Muscle of leg (tissue), 11 donors: ENCODE measurements around the gene TBC1D22B. TPM values are rescaled to one million over a fixed set of nuclear protein-coding genes. Genes with fewer than 3 reads are reported as not detected.

Source experiments
- DNase-seq: peaks from one replicate; pipeline ENCODE4 v3.0.0; 2013
- H3K27ac ChIP-seq: one replicate; pipeline ENCODE4 v1.5.1; 2013; ENCODE audit warnings: mild to moderate bottlenecking, low read length, control low read depth
- H3K27me3 ChIP-seq: one replicate; pipeline ENCODE4 v1.6.1; 2013; ENCODE audit warnings: low read length; ENCODE audit not compliant: control insufficient read depth, insufficient read depth
- H3K36me3 ChIP-seq: one replicate; pipeline ENCODE4 v1.6.1; 2013; ENCODE audit warnings: low read length; ENCODE audit not compliant: control insufficient read depth, insufficient read depth
- H3K4me1 ChIP-seq: one replicate; pipeline ENCODE4 v1.6.1; 2013; ENCODE audit warnings: low read length; ENCODE audit not compliant: control insufficient read depth, insufficient read depth
- H3K4me3 ChIP-seq: one replicate; pipeline ENCODE4 v1.5.1; 2013; ENCODE audit warnings: low read length, control low read depth
- H3K9me3 ChIP-seq: replicated peaks from 2 replicates; pipeline ENCODE4 v1.6.1; 2013; ENCODE audit warnings: low read depth, low read length; ENCODE audit not compliant: control insufficient read depth
- WGBS: methylation state at CpG from one replicate; pipeline ENCODE4 v1.1.5; 2013; ENCODE audit warnings: missing lambda C conversion rate; ENCODE audit not compliant: insufficient coverage; 5-methylcytosine and 5-hydroxymethylcytosine counted together
- polyA plus RNA-seq, 8 donors: library from polyadenylated mRNA; unstranded; fragments of 120-200 nt; gene quantifications; one replicate each; pipeline versions ENCODE4 v1.2.1 to v1.2.3, GENCODE V29; 2013; ENCODE audit warnings: inconsistent platforms in 1 of 8, low replicate concordance in 1 of 8; ENCODE audit not compliant: insufficient read length in 8 of 8, insufficient read depth in 1 of 8
- total RNA-seq: library from RNA; stranded (reverse); fragments of 120-200 nt; gene quantifications from one replicate; pipeline ENCODE4 v1.2.4, GENCODE V29; 2013

Gene TBC1D22B
- total and polyA plus RNA-seq, 9 donors = 3.9 to 8.3 (median 7.0) TPM

- H3K4me3 ChIP-seq = no peak overlapping the region
- WGBS = 77% methylated on average over 3 of the region's 5 CpGs
- no peaks in the 10 kb centered on the region for H3K9me3 ChIP-seq
- peaks cover 11% of the 10 kb centered on the region for H3K4me1 ChIP-seq
- peaks cover 3% of the 10 kb centered on the region for H3K27me3 ChIP-seq
- no peak for DNase-seq
- H3K27ac ChIP-seq = no peak overlapping the region
- H3K36me3 ChIP-seq = no peaks in the 10 kb centered on the region
Measured at GRCh38 chr6:37254881-37255280, 2.7 kb upstream of the TBC1D22B start.

- WGBS = 6% methylated on average over 4 of the region's 12 CpGs
- Histone ChIP-seq H3K9me3 (no peaks in the 10 kb centered on the region), H3K27ac (no peak overlapping the region), H3K4me1 (peaks cover 11% of the 10 kb centered on the region), H3K36me3 (no peaks in the 10 kb centered on the region), H3K4me3 (peak overlapping the region; percentile 92), H3K27me3 (peaks cover 3% of the 10 kb centered on the region)
- no peak for DNase-seq
Measured at GRCh38 chr6:37256692-37257319, 766 bp upstream of the TBC1D22B start.

GRCh38 chr6:37257320-37257633 lies 295 bp upstream of the TBC1D22B start:
- DNase-seq = no peak
- Histone ChIP-seq H3K9me3 (no peaks in the 10 kb centered on the region), H3K27ac (no peak overlapping the region), H3K4me1 (peaks cover 11% of the 10 kb centered on the region), H3K27me3 (peaks cover 3% of the 10 kb centered on the region), H3K4me3 (peak overlapping the region; percentile 92), H3K36me3 (no peaks in the 10 kb centered on the region)
- 0% methylated on average over 8 of the region's 9 CpGs for WGBS

GRCh38 chr6:37258405-37259105 lies 983 bp downstream of the TBC1D22B start:
- Histone ChIP-seq H3K27ac (peak overlapping the region; percentile 90), H3K36me3 (no peaks in the 10 kb centered on the region), H3K4me1 (peaks cover 11% of the 10 kb centered on the region), H3K27me3 (peaks cover 3% of the 10 kb centered on the region), H3K4me3 (peak overlapping the region; percentile 92), H3K9me3 (no peaks in the 10 kb centered on the region)
- no peak for DNase-seq
- WGBS = 27% methylated on average over 4 of the region's 11 CpGs

GRCh38 chr6:37259191-37259590 lies 1.6 kb downstream of the TBC1D22B start:
- peaks cover 3% of the 10 kb centered on the region for H3K27me3 ChIP-seq
- peaks cover 11% of the 10 kb centered on the region for H3K4me1 ChIP-seq
- no CpG with 5 or more reads among the region's 2 CpGs for WGBS
- no peak overlapping the region for H3K4me3 ChIP-seq
- H3K27ac ChIP-seq = peak overlapping the region; percentile 17
- H3K9me3 ChIP-seq = no peaks in the 10 kb centered on the region
- no peak for DNase-seq
- H3K36me3 ChIP-seq = no peaks in the 10 kb centered on the region

GRCh38 chr6:37260040-37260439 lies 2.5 kb downstream of the TBC1D22B start:
- Histone ChIP-seq H3K9me3 (no peaks in the 10 kb centered on the region), H3K27ac (no peak overlapping the region), H3K4me3 (no peak overlapping the region), H3K36me3 (no peaks in the 10 kb centered on the region), H3K4me1 (peaks cover 11% of the 10 kb centered on the region), H3K27me3 (peaks cover 3% of the 10 kb centered on the region)
- DNase-seq = no peak
- 63% methylated on average over 1 of the region's 2 CpGs for WGBS

- no peaks in the 10 kb centered on the region for H3K9me3 ChIP-seq
- H3K36me3 ChIP-seq = no peaks in the 10 kb centered on the region
- no peak for DNase-seq
- no CpG with 5 or more reads among the region's 1 CpG for WGBS
- H3K27me3 ChIP-seq = no peaks in the 10 kb centered on the region
- H3K4me1 ChIP-seq = peaks cover 11% of the 10 kb centered on the region
- no peak overlapping the region for H3K4me3 ChIP-seq
- H3K27ac ChIP-seq = no peak overlapping the region
Measured at GRCh38 chr6:37260444-37260843, 2.9 kb downstream of the TBC1D22B start.

GRCh38 chr6:37261198-37261597 lies 3.6 kb downstream of the TBC1D22B start:
- no CpG with 5 or more reads among the region's 5 CpGs for WGBS
- Histone ChIP-seq H3K4me3 (no peak overlapping the region), H3K4me1 (peaks cover 11% of the 10 kb centered on the region), H3K36me3 (no peaks in the 10 kb centered on the region), H3K9me3 (no peaks in the 10 kb centered on the region), H3K27ac (no peak overlapping the region), H3K27me3 (no peaks in the 10 kb centered on the region)
- DNase-seq = no peak

- no peak overlapping the region for H3K27ac ChIP-seq
Measured at GRCh38 chr6:37262446-37263026, 5.0 kb downstream of the TBC1D22B start.

GRCh38 chr6:37265001-37265400 lies 7.4 kb downstream of the TBC1D22B start:
- no peak overlapping the region for H3K27ac ChIP-seq
- DNase-seq = no peak

More at GRCh38 chr6:37262446-37263026, 5.0 kb downstream of the TBC1D22B start:
- H3K27me3 ChIP-seq = no peaks in the 10 kb centered on the region
- no peaks in the 10 kb centered on the region for H3K9me3 ChIP-seq
- no peak for DNase-seq
- WGBS = 100% methylated on average over 1 of the region's 8 CpGs
- H3K4me3 ChIP-seq = no peak overlapping the region
- H3K36me3 ChIP-seq = no peaks in the 10 kb centered on the region
- peaks cover 8% of the 10 kb centered on the region for H3K4me1 ChIP-seq

More at GRCh38 chr6:37265001-37265400, 7.4 kb downstream of the TBC1D22B start:
- H3K36me3 ChIP-seq = peaks cover 7% of the 10 kb centered on the region
- H3K9me3 ChIP-seq = no peaks in the 10 kb centered on the region
- no peak overlapping the region for H3K4me3 ChIP-seq
- H3K27me3 ChIP-seq = no peaks in the 10 kb centered on the region
- WGBS = no CpG with 5 or more reads among the region's 2 CpGs
- H3K4me1 ChIP-seq = no peaks in the 10 kb centered on the region
